Head of caudate nucleus (tissue), 42 donors: ENCODE data around the gene AREG.

Experiments
- DNase-seq, 42 donors: peaks; one replicate each; pipeline versions ENCODE4 v3.0.0 to v3.0.0-alpha.2; 2020 to 2021; ENCODE audit warnings: mixed read lengths in 7 of 42
- intact Hi-C: fragments of 100-400 bp; cut with DNase I; formaldehyde crosslinking; loops from one replicate; pipeline ENCODE4 v1.15.0; 2022

AREG gene

DNA sequence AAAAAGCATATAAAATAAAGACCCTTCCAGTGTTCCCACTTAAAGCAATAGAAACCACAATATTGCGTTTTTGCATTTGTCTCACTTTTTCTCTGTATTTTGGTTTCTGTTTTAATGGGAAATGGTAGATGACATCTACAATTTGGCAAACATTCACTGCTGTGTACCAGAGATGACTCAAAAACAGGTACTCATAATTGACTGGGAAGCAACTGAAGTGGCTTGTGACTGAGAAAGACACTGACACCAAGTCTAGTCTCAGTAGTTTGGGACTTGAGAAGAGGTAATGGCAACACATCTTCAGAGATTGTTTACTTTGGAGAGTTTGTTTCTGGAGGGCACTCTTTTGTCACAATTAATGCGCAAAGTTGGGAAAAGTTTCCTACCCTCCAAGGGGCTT is 42.0 kb downstream of the AREG start:
- no peak for DNase-seq
- intact Hi-C loops, result no loop called here

DNA sequence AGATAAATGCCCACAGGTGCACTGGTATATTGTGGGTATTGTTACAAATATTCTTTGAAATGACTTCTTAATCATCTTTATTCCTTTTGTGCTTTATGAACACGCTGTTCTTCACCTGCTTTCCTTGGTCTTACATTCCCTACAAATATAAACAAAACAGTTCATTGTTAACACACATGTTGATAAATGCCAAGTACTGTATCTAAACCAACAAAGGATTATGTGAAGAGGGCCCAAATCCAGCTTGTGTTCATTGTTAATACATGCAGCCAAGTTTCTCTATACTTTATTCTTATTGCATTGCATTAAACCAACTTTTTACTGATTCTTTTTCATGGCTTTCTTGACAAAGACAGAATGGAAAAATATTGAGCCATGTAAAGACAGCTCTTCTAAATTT is 42.8 kb downstream of the AREG start:
- DNase-seq, result no peak
- intact Hi-C loops, result no loop called here

DNA sequence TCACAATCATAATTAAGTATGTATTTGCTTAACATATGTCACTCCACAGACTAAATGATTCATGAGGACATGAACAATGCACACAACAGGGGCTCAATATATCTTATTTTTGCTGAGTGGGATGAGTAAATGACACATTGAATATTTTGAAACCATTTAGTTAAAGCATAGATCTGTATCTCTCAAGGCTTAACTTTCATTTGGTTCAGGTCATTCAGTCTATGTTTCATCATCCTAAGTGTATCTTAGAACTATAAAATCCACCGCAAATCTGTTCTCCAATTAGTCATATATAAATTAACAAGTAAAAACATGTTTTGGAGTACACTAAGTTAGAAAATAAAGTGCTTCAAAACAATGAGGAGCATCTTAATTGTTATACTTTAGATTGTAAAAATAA is 45.8 kb downstream of the AREG start:
- DNase-seq, result no peak
- intact Hi-C loops, result no loop called here

DNA sequence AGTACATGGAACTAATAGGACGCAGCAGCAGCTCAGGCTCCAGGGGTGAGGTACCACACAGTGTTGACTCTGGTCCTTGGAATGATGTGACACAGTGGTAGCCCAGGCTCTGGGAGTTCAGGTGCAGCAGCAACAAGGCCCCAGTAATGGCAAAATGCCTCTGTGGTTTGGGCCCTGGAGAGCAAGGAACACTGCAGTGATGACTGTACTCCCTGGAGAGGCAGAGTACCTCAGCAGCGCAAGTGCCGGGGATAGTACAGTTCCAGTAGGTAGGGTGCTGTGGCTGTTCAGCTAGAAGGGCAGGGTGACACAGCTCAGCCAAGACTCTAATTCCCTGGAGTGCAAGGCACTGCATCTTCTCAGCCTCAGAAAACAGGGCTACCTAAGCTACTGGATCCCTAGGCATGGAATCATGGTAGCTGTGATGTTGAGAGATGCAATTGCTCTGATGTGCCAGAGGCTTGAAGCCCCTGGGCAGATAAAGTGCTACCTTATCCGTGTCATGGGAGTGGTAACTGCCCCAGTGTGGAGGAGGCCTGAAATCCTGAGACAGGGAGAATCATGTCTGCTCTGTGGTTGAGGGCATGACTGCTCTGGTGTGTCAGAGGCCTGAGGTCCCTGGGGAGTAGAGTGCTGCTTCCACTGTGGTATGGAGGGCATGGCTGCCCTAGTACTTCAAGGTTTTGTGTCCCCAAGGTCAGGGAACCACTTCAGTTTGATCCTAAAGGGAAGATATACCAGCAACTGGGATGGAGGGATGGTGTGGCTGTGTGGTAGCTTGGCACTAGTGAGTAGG is 55.2 kb downstream of the AREG start:
- DNase-seq, result no peak
- intact Hi-C loops, result no loop called here

DNA sequence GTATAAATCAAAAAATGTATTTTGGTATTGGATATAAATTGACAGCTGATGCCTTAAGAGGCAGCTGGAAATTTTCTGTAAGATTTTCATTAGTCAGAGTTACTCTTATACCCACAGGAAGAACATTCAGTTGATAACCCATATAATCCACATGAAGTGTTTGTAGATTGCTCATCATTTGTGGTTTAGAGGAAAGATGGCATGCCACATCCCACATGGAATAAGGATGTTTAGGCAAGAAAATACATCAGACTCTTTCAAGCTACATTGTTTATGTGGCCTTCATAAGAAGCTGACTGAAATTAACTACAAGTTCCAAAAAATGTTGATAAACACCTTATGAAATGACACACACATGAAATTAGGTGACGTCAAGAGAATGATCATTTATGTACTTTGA is 56.6 kb downstream of the AREG start:
- DNase-seq, result no peak
- intact Hi-C loops, result no loop called here

DNA sequence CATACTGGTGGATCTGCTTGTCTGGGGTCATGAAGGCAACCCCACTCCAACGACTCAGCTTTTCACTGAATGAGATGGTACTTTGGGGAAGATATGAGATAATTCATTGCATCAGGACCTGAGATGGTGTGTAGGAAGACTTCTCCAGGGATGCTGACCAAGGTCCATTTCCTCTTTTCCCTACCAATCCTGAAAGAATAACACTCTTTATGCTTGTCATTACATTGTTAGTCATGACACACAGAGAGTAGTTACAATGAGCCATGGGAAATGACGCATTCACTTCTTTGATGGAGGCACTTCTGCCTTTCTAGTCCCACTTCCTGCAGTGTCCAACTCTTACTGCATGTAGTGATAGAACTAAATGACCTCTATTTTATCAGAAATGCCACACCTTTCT is 58.6 kb downstream of the AREG start:
- intact Hi-C loops, result no loop called here

DNA sequence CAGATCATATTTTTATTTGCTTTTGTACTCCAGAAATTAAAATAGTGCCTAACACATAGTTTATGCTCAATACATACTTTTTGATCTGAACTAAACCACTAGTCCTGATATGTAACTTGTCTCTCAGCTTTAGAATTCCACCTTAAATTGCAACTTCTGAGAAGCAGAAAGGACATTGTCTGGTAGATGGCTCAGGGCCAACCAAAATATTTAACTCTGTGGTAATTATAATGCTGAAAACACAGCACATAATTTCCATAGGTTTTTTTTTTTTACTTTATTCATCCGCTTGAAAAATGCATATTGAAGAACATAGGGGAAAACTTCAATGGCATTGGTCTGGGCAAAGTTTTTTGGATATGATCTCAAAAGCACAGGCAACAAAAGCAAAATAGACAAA is 59.3 kb downstream of the AREG start:
- intact Hi-C loops, result no loop called here
- no peak for DNase-seq

More for the DNA sequence above, 58.6 kb downstream of the AREG start:
- no peak for DNase-seq
